Vagina (tissue), 2 donors: Measurements from ENCODE around the gene PPARA.

Experiments used
- CTCF ChIP-seq, 3 experiments: fragments of 450-650 bp in 2 of 3; fragments of 200-600 bp in 1 of 3; sonication (generic) in 1 of 3; IDR thresholded peaks; one replicate each; pipeline ENCODE4 v1.5.1; 2017 to 2019; ENCODE audit warnings: antibody characterized with exemption in 3 of 3, mild to moderate bottlenecking in 2 of 3, moderate library complexity in 2 of 3
- POLR2A ChIP-seq, 2 donors: fragments of 450-650 bp; IDR thresholded peaks; one replicate each; pipeline ENCODE4 v1.6.1; 2017; ENCODE audit warnings: antibody characterized with exemption in 2 of 2, mild to moderate bottlenecking in 2 of 2, moderate library complexity in 2 of 2
- POLR2AphosphoS5 ChIP-seq, 2 donors: sonication (generic); formaldehyde crosslinking; IDR thresholded peaks; one replicate each; pipeline ENCODE4 v1.9.0; 2017; ENCODE audit warnings: antibody characterized with exemption in 2 of 2, mild to moderate bottlenecking in 2 of 2, low read depth in 1 of 2; ENCODE audit not compliant: insufficient read depth in 1 of 2

GRCh38 chr22:46158283-46158682, 8.0 kb downstream of the PPARA start:
- TF ChIP-seq POLR2AphosphoS5 (IDR thresholded peaks at IDR 0.05; ENCODE audit: insufficient read depth in 1 of 2, low read depth in 1 of 2) (no peak), CTCF (IDR thresholded peaks at IDR 0.05) (no peak), POLR2A (IDR thresholded peaks at IDR 0.05) (no peak)
